IMR-90 (cell line): ENCODE measurements around the gene DNM2. TPM values are rescaled to one million over a fixed set of nuclear protein-coding genes. Genes with fewer than 3 reads are reported as not detected.

Experiments used
- ATAC-seq: fragments of 200-7000 bp; cut with Tn5 transposase; 2 replicates; pipeline ENCODE4 v1.9.1; 2020; ENCODE audit warnings: low read depth, mild to moderate bottlenecking, moderate library complexity
- BruUV-seq: library from RNA; stranded (reverse); fragments of 400-500 nt; replicated peaks from 2 replicates; lab custom pipeline; 2021; lab: Mats Ljungman, UMichigan
- CTCF ChIA-PET: fragments of 300-600 bp; formaldehyde crosslinking; extraction: SDS; loops from one replicate; lab custom pipeline; 2021; ENCODE audit warnings: antibody characterized with exemption; lab: Yijun Ruan, JAX
- POLR2A ChIA-PET: fragments of 300-600 bp; sonication (Branson Sonifier 250); formaldehyde crosslinking; loops from one replicate; lab custom pipeline; 2022; ENCODE audit warnings: antibody characterized with exemption; ENCODE audit not compliant: unreplicated experiment; lab: Charles Lee
- DNase-seq: peaks from one replicate; pipeline ENCODE4 v3.0.0; 2013
- H2AFZ ChIP-seq: replicated peaks from 2 replicates; pipeline ENCODE3; 2013; ENCODE audit warnings: low read length, mild to moderate bottlenecking; ENCODE audit not compliant: poor library complexity
- H2AK5ac ChIP-seq: 2 replicates; pipeline ENCODE4 v1.6.1; 2013; ENCODE audit warnings: low read depth, low read length, inconsistent platforms
- H2AK9ac ChIP-seq: replicated peaks from 2 replicates; pipeline ENCODE3; 2013; ENCODE audit warnings: mild to moderate bottlenecking, low read depth, low read length, moderate library complexity; ENCODE audit not compliant: poor library complexity
- H2BK120ac ChIP-seq: 2 replicates; pipeline ENCODE4 v1.6.1; 2013; ENCODE audit warnings: low read depth, low read length, inconsistent platforms
- H2BK15ac ChIP-seq: 3 replicates; pipeline ENCODE4 v1.6.1; 2013; ENCODE audit warnings: low read depth, low read length, inconsistent platforms
- H2BK20ac ChIP-seq: 2 replicates; pipeline ENCODE4 v1.6.1; 2013; ENCODE audit warnings: low read depth, mild to moderate bottlenecking, inconsistent platforms, low read length, moderate library complexity
- H2BK5ac ChIP-seq: 2 replicates; pipeline ENCODE4 v1.6.1; 2013; ENCODE audit warnings: mild to moderate bottlenecking, low read depth, low read length, inconsistent platforms; ENCODE audit not compliant: poor library complexity, severe bottlenecking
- H3K14ac ChIP-seq: replicated peaks from 2 replicates; pipeline ENCODE4 v1.6.1; 2013; ENCODE audit warnings: low read depth, low read length, inconsistent platforms
- H3K18ac ChIP-seq: 2 replicates; pipeline ENCODE4 v1.6.1; 2013; ENCODE audit warnings: low read depth, low read length, control low read depth
- H3K23ac ChIP-seq: 2 replicates; pipeline ENCODE4 v1.6.1; 2013; ENCODE audit warnings: low read depth, low read length, inconsistent platforms
- H3K27ac ChIP-seq: 2 replicates; pipeline ENCODE4 v1.5.1; 2013; ENCODE audit warnings: mild to moderate bottlenecking, control low read depth, low read length; ENCODE audit not compliant: insufficient read depth
- H3K27me3 ChIP-seq: 2 replicates; pipeline ENCODE4 v1.6.1; 2013; ENCODE audit warnings: low read length; ENCODE audit not compliant: control insufficient read depth, insufficient read depth
- H3K36me3 ChIP-seq: 2 replicates; pipeline ENCODE4 v1.6.1; 2013; ENCODE audit warnings: low read length, mixed read lengths; ENCODE audit not compliant: control insufficient read depth, insufficient read depth
- H3K4ac ChIP-seq: 2 replicates; pipeline ENCODE4 v1.6.1; 2013; ENCODE audit warnings: low read depth, low read length, inconsistent platforms
- H3K4me1 ChIP-seq: 2 replicates; pipeline ENCODE4 v1.6.1; 2013; ENCODE audit warnings: low read length, mixed read lengths; ENCODE audit not compliant: control insufficient read depth, insufficient read depth
- H3K4me2 ChIP-seq: 2 replicates; pipeline ENCODE4 v1.6.1; 2013; ENCODE audit warnings: low read depth, mild to moderate bottlenecking, control low read depth, low read length, moderate library complexity
- H3K4me3 ChIP-seq: 2 replicates; pipeline ENCODE4 v1.5.1; 2013; ENCODE audit warnings: low read depth, mild to moderate bottlenecking, control low read depth, low read length, moderate library complexity; ENCODE audit not compliant: insufficient read depth
- H3K56ac ChIP-seq: 2 replicates; pipeline ENCODE4 v1.6.1; 2013; ENCODE audit warnings: low read length, inconsistent platforms; ENCODE audit not compliant: insufficient read depth; ENCODE audit errors: extremely low read depth
- H3K79me1 ChIP-seq, 2 experiments: 2 replicates each; pipeline ENCODE4 v1.6.1; 2013; ENCODE audit warnings: low read length in 2 of 2, inconsistent platforms in 1 of 2, low read depth in 1 of 2
- H3K9ac ChIP-seq: 2 replicates; pipeline ENCODE4 v1.6.1; 2013; ENCODE audit warnings: low read depth, low read length, control low read depth
- H3K9me1 ChIP-seq: 2 replicates; pipeline ENCODE4 v1.6.1; 2013; ENCODE audit warnings: low read length, inconsistent platforms; ENCODE audit not compliant: insufficient read depth
- H3K9me3 ChIP-seq: 2 replicates; pipeline ENCODE4 v1.6.1; 2013; ENCODE audit warnings: low read length; ENCODE audit not compliant: control insufficient read depth, insufficient read depth
- H4K20me1 ChIP-seq: 2 replicates; pipeline ENCODE4 v1.6.1; 2013; ENCODE audit warnings: low read length, inconsistent platforms; ENCODE audit not compliant: insufficient read depth
- H4K5ac ChIP-seq: 2 replicates; pipeline ENCODE4 v1.6.1; 2013; ENCODE audit warnings: mild to moderate bottlenecking, low read depth, low read length, control low read depth
- H4K8ac ChIP-seq, 2 experiments: 2 replicates each; pipeline ENCODE4 v1.6.1; 2013; ENCODE audit warnings: low read depth in 2 of 2, low read length in 2 of 2, control low read depth in 1 of 2, inconsistent platforms in 1 of 2
- H4K91ac ChIP-seq: 2 replicates; pipeline ENCODE4 v1.6.1; 2013; ENCODE audit warnings: low read depth, low read length, inconsistent platforms; ENCODE audit not compliant: insufficient read depth
- CEBPB ChIP-seq: IDR thresholded peaks from 2 replicates; pipeline ENCODE4 v1.6.1; 2012; ENCODE audit warnings: low read depth, low read length, improper control_type of control experiment
- CTCF ChIP-seq: conservative IDR thresholded peaks from 2 replicates; pipeline ENCODE4 v1.5.1; 2012; ENCODE audit warnings: mild to moderate bottlenecking, low read depth, low read length, improper control_type of control experiment
- ELK1 ChIP-seq: fragments of 150-350 bp; IDR thresholded peaks from 2 replicates; pipeline ENCODE4 v1.6.1; 2016; ENCODE audit warnings: low read depth, mild to moderate bottlenecking, low read length, moderate library complexity, borderline replicate concordance
- RCOR1 ChIP-seq: IDR thresholded peaks from 2 replicates; pipeline ENCODE4 v1.6.1; 2012; ENCODE audit warnings: mild to moderate bottlenecking, low read length, improper control_type of control experiment; ENCODE audit not compliant: insufficient replicate concordance
- WGBS, 2 experiments: methylation state at CpG; one replicate each; pipeline versions ENCODE4 v1.1.5 to v1.1.7; 2013; ENCODE audit warnings: missing lambda C conversion rate in 2 of 2; ENCODE audit not compliant: insufficient read length in 1 of 2; ENCODE audit errors: extremely low coverage in 2 of 2; 5-methylcytosine and 5-hydroxymethylcytosine counted together
- dilution Hi-C: fragments of 300-500 bp; cut with HindIII; formaldehyde crosslinking; loops from one replicate; pipeline ENCODE4 v1.14.3; 2018; ENCODE audit warnings: low sequenced_read_pairs; ENCODE audit not compliant: unreplicated experiment
- in situ Hi-C: fragments of 300-500 bp; cut with MboI; formaldehyde crosslinking; loops from 3 replicates; pipeline ENCODE4 v1.14.3; 2019; ENCODE audit warnings: low sequenced_read_pairs, inconsistent platforms, mixed read lengths
- intact Hi-C: fragments of 100-400 bp; cut with micrococcal nuclease; formaldehyde crosslinking; loops from 2 replicates; pipeline ENCODE4 v1.10.0; 2022
- polyA plus RNA-seq, 3 experiments: library from polyadenylated mRNA; depleted of rRNA; stranded (reverse); fragments of >200 nt; gene quantifications; 2 replicates each; pipeline ENCODE4 v1.2.3, GENCODE V29; 2012; ENCODE audit warnings: low replicate concordance in 1 of 3
- total RNA-seq: library from RNA; depleted of rRNA; stranded (reverse); fragments of >200 nt; gene quantifications from 2 replicates; pipeline ENCODE4 v1.2.3, GENCODE V29; 2012

DNM2 gene
- total and polyA plus RNA-seq, 2 of the 4 experiments (the other 2 are of a cell fraction): 55.6 to 74.2 TPM

GRCh38 chr19:10852941-10853340, 135.1 kb downstream of the DNM2 start:
- Histone ChIP-seq H3K9me3 (no peaks in the 10 kb centered on the region), H2AFZ (no peak overlapping the region), H3K27me3 (peaks cover 3% of the 10 kb centered on the region; the same call in 1 of the 2 replicates), H3K23ac (no peak overlapping the region), H4K20me1 (no peaks in the 10 kb centered on the region), H2BK120ac (no peak overlapping the region), H3K4me3 (no peak overlapping the region), H2BK15ac (no peak overlapping the region), H4K5ac (no peak overlapping the region), H2BK5ac (no peak overlapping the region), H3K18ac (no peak overlapping the region), H3K27ac (no peak overlapping the region), H3K79me1 (no peaks in the 10 kb centered on the region), H4K91ac (no peak overlapping the region), H2AK5ac (0 out of 2 replicates have a peak overlapping the region, but pooled peaks have one; percentile 16), H2BK20ac (no peak overlapping the region), H3K4me1 (peaks cover 3% of the 10 kb centered on the region; the same call in 1 of the 2 replicates), H3K14ac (no peak overlapping the region), H3K36me3 (no peaks in the 10 kb centered on the region), H3K4ac (no peak overlapping the region; the same call in 1 of the 2 replicates), H3K9me1 (no peaks in the 10 kb centered on the region), H3K4me2 (no peak overlapping the region), H3K56ac (no peak overlapping the region), H2AK9ac (no peak overlapping the region), H3K9ac (no peak overlapping the region), H4K8ac (no peak overlapping the region)
- DNase-seq (no peak), ATAC-seq (no peak)
- 71% methylated on average over 1 of the region's 7 CpGs; no CpG with 5 or more reads in 1 of the 2 experiments for WGBS, 2 experiments
- no peak for TF ChIP-seq CTCF
- no peak for TF ChIP-seq RCOR1
- no peak for TF ChIP-seq ELK1
- 0 out of 2 replicates have a peak, but pooled peaks have one; percentile 23 for TF ChIP-seq CEBPB
- dilution Hi-C loops (no loop called here), intact Hi-C loops (no loop called here), in situ Hi-C loops (no loop called here)
- ChIA-PET CTCF (no interaction called here), POLR2A (interaction anchor here (0.7 kb wide), 1 partner anchor 17 kb away, joined by 7 read pairs; the partner anchor contains the start of gene TMED1)
- no TSS peak for BruUV-seq
